GM04503 (cell line): ENCODE results near the gene TMEM123.
A peak's percentile ranks its signal among the peaks of the same experiment; 100 is the strongest.

Source experiments
- DNase-seq: peaks from one replicate; pipeline ENCODE4 v3.0.0-alpha.2; 2012; ENCODE audit warnings: low read depth

Gene TMEM123

DNA sequence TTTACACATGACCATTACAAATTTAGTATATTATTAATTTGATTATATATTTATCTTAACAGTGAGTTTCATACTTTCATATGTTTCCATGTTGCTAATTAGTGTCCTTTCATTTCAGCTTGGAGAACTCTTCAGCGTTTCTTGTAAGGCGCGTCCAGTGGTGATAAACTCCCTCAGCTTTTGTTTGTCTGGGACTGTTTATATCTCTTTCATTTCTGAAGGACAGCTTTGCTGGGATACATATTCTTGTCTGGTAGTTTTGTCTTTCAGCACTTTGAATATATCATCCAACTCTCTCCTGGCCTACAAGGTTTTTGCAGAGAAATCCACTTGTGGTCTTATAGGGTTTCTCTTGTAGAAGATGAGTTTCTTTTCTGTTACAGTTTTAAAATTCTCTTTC is 93.2 kb downstream of the TMEM123 start:
- DNase-seq: no peak

DNA sequence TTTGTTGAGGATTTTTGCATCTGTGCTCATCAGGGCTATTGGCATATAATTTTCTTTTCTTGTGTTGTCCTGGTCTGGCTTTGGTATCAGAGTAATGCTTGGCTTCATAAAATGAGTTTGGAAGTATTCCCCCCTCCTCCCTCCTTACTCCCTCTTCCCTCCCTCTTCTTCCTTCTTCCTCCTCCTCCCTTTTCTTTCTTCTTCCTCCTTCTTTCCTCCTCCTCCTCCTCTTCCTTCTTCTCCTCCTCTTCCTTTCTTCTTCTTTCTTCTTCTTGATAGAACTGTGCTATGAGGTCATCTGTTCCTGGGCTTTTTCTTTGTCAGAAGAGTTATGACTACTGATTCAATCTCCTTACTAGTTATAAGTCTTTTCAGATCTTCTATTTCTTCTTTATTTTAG is 95.4 kb downstream of the TMEM123 start:
- no peak for DNase-seq

DNA sequence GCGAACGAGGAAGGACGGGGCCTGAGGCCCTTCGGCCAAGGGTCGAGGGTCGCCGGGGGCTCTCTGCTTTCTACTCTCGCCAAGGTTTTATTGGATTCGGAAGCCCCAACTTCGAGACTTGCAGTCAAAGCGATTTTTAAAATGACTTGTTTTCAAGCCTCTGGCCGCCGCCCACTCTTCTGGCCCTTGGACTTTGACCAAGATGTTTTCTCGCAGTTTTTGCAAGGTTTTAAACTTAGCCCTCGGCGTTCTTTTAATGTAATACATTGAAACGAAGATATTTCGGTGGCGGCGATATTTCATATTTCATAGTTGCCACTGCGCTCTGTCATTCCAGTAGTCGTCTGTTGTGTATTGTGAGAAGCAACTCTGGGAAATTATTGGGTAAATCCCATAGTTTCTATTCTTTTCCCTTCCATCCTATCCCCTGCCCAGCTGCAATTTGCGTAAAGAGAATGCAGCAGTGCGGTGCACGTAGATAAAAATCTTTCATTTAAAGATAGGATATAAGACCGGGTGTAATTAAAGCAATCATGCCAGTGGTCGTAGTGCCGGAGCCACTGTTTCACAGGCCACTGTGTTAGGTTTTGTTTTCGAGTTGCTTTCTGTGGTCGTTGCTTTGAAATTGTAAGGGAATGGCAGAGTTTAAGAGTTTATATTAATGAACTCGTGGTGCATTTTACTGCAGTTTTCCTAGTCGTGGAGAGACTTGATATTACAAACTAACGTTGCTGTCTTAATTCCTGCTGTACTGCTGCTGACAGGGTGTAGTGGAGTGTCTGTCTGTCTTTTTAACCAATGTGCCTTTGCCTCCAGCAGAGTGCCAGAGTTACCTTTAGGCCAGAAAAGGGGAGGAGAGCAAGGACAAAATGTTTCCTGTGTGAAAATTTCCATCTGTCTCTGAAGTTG is 104.8 kb downstream of the TMEM123 start:
- DNase-seq: peak; percentile 4

DNA sequence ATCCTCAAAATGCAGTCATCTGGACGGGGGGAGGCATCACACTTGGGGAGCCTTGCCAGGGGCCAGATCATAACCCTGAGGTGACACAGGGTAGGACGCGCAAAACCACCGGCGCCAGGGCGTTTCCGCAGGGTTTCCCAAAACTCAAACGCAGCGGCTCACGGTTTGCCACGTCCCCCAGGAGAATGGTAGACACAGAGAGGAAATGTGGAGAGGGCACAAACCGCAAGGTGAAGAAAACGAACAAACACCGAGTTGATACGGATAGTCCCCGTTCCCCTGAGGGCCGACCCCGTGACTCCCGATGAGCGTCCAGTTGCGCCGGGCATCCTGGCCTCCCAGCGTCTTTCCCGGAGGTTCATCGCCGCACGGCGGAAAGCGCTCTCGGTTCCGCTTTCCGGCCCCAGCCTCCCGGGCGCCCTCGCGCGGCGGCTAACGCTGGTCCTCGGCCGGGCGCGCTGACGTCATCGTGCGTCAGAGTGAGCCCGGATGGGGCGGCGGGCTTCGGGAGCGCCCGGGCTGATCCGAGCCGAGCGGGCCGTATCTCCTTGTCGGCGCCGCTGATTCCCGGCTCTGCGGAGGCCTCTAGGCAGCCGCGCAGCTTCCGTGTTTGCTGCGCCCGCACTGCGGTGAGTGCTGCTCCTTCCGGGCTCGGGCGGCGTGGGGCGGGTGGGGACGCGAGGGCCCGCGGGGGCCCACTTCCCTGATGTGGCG is 105.7 kb downstream of the TMEM123 start, which contains the start of gene BIRC2:
Gene BIRC2 (plus strand): TSS at position 467 of the 714 bp plus-strand sequence. CDS start 2,641 bp downstream, outside the sequence.
- peak; percentile 56 for DNase-seq

DNA sequence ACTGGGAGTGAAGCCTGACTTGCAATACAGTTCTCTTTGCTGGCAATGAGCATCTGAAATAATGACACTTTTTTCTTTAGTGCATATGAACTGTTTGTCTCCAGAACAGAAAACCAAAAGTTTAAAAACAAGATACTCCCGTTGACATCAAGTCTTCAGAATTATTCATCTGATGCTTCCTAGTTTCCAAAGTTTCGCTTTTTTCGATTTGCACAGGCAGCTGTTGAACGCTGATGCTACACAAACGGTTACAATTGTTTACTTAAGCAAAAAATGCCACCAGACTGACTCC is 106.2 kb downstream of the TMEM123 start:
- no peak for DNase-seq
